Kidney (tissue), 14 donors: ENCODE measurements around the gene GPR18. TPM values are rescaled to one million over a fixed set of nuclear protein-coding genes. Genes with fewer than 3 reads are reported as not detected.

Experiments used
- DNase-seq, 5 donors: peaks; one replicate each; pipeline ENCODE4 v3.0.0-alpha.2; 2013 to 2020
- FAIRE-seq: peaks from 2 replicates; lab custom pipeline; 2012; peaks lifted over from hg19 to GRCh38; lab: Jason Lieb, UNC
- H3K27ac ChIP-seq, 2 donors: one replicate each; pipeline ENCODE4 v1.7.0; 2013; ENCODE audit warnings: low read depth in 2 of 2, low read length in 2 of 2, inconsistent platforms in 1 of 2
- H3K27me3 ChIP-seq: one replicate; pipeline ENCODE4 v1.7.1; 2013; ENCODE audit warnings: low read length, inconsistent platforms; ENCODE audit not compliant: control insufficient read depth, insufficient read depth
- H3K36me3 ChIP-seq, 3 donors: one replicate each; pipeline versions ENCODE4 v1.7.0 to v1.7.1; 2013; ENCODE audit warnings: low read length in 3 of 3, control low read depth in 1 of 3, inconsistent platforms in 1 of 3; ENCODE audit not compliant: insufficient read depth in 3 of 3, control insufficient read depth in 2 of 3
- H3K4me1 ChIP-seq, 3 donors: one replicate each; pipeline versions ENCODE4 v1.7.0 to v1.7.1; 2013; ENCODE audit warnings: low read length in 3 of 3, inconsistent platforms in 1 of 3, low read depth in 1 of 3; ENCODE audit not compliant: control insufficient read depth in 2 of 3, insufficient read depth in 2 of 3
- H3K4me3 ChIP-seq, 3 donors: one replicate each; pipeline versions ENCODE4 v1.7.0 to v1.8.1; 2013; ENCODE audit warnings: low read length in 3 of 3, control low read depth in 1 of 3, inconsistent platforms in 1 of 3
- H3K9ac ChIP-seq, 3 donors: one replicate each; pipeline versions ENCODE4 v1.7.0 to v1.7.1; 2013; ENCODE audit warnings: low read length in 3 of 3, control low read depth in 1 of 3, inconsistent platforms in 1 of 3
- H3K9me3 ChIP-seq, 3 donors: one replicate each; pipeline versions ENCODE4 v1.7.0 to v1.7.1; 2013; ENCODE audit warnings: low read length in 3 of 3, control low read depth in 1 of 3, inconsistent platforms in 1 of 3; ENCODE audit not compliant: control insufficient read depth in 2 of 3, insufficient read depth in 1 of 3
- intact Hi-C: fragments of 100-400 bp; cut with DNase I; formaldehyde crosslinking; loops from one replicate; pipeline ENCODE4 v1.11.1; 2022
- polyA plus RNA-seq: library from polyadenylated mRNA; stranded (reverse); fragments of 350-450 nt; fragmentation: Illumina TruSeq; extraction: RNeasy Lipid Tissue Mini Kit (QIAGEN cat#74804); gene quantifications from one replicate; pipeline ENCODE4 v1.2.3, GENCODE V29; 2014; ENCODE audit warnings: low read depth, low replicate concordance; ENCODE audit not compliant: insufficient read depth
- total RNA-seq: library from RNA; stranded (reverse); fragmentation: NEBNext Ultra II Directional; extraction: Animal tissue kit (Norgen Biotek cat#: 25700); gene quantifications from one replicate; pipeline ENCODE4 v1.2.1, GENCODE V29; 2021
- TF ChIP-seq, protein P1 (sequence below): IDR thresholded peaks from 3 replicates; pipeline ENCODE4 v1.5.1; 2012; ENCODE audit warnings: mild to moderate bottlenecking, moderate library complexity, borderline replicate concordance; ENCODE audit not compliant: insufficient read depth; ENCODE audit errors: extremely low read depth
- donor health status: control.
- donor health status: control.
- donor health status: control.
- donor health status: control.
- donor health status: control.
- donor health status: DM: yes; HTN: yes; CAD: no.
- donor health status: Normal renal cell carcinoma (clear cell type).

GPR18 gene
- total and polyA plus RNA-seq, 2 donors from 2014 or later: 0.88 TPM; not detected in 1

DNA sequence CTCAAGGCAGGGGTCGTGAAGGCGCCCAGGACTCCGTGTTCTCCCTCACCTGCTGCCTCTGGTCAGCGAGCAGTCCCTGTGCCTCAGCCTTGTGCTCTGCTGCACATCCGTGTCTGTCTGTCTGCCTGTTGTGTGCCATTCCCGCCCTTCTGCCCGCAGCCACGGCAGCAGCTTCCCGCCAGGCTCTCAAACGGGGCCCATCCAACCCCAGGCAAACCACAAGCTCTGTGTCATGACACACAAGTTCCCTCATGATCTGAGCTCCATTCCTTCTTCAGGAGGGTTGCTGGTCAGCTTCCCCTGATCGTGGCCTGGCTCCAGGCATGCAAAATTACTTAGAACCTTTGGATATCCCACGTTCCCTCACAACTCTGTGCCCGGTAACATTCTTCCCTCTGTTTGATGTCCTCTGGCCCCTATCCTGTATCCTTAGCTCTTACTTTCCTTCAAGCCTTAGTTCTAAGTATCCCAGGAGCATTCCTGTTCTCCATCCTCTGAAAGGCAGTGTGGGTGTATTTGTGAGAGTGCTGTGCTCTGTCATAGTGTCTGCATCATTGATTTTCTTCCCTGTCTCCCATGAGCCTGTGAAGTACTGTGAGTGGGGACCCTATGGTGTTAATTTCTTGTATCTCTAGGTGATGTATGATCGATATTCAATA is 45.8 kb upstream of the GPR18 start:
- H3K36me3 ChIP-seq: no peaks in the 10 kb centered on the region
- peaks cover 0 to 4% (median 0%) of the 10 kb centered on the region in 3 donors for H3K4me1 ChIP-seq
- H3K4me3 ChIP-seq: no peak overlapping the region
- H3K9me3 ChIP-seq: no peaks in the 10 kb centered on the region
- no peak for DNase-seq
- no peak for FAIRE-seq
- H3K27me3 ChIP-seq: no peaks in the 10 kb centered on the region
- intact Hi-C loops: no loop called here
- no peak overlapping the region for H3K9ac ChIP-seq
- TF ChIP-seq, protein P1, sequence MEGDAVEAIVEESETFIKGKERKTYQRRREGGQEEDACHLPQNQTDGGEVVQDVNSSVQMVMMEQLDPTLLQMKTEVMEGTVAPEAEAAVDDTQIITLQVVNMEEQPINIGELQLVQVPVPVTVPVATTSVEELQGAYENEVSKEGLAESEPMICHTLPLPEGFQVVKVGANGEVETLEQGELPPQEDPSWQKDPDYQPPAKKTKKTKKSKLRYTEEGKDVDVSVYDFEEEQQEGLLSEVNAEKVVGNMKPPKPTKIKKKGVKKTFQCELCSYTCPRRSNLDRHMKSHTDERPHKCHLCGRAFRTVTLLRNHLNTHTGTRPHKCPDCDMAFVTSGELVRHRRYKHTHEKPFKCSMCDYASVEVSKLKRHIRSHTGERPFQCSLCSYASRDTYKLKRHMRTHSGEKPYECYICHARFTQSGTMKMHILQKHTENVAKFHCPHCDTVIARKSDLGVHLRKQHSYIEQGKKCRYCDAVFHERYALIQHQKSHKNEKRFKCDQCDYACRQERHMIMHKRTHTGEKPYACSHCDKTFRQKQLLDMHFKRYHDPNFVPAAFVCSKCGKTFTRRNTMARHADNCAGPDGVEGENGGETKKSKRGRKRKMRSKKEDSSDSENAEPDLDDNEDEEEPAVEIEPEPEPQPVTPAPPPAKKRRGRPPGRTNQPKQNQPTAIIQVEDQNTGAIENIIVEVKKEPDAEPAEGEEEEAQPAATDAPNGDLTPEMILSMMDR: no peak
- H3K27ac ChIP-seq: no peak overlapping the region

DNA sequence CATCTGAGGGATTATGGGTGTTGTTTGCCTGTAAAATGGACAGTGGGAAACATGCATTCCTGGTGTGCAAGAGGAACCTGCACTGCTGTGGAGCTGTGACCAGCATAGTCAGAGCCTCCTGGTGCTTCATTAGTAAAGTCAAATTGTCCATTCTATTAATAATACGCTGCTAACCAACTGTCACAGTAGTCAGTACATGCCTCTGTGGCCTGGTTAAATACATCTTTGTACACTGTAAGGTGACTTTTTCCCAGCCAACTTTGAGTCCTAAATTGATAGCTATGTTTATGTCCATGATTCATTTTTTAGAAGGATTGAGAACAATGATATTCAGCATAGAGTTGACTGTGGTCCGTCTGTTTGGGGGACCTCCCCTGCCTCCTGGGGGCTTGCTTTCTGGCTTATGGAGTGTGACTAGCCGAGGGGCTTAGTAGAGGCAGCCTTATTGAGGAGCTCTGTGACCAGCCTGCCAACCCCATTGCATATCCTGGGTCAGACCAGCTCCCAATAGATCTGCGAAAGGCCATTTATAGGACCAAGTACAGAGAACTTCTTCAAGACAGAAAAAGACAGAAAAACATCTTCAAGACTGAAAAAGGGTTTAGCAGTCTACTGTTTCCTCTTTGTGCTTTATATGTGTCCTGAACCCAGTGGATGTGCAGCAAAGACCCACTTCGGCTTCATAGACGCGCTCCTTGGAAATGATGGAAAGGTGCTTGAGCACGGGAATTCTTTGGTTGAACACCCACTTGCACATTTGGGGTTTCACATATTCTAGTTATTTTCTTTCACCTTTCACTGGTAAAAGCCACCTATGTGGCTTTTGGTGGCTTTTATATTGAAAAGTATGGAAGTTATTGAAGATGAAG is 44.7 kb upstream of the GPR18 start:
- no peak for DNase-seq
- Histone ChIP-seq H3K36me3 (no peaks in the 10 kb centered on the region), H3K27me3 (no peaks in the 10 kb centered on the region), H3K4me1 (peaks cover 0 to under 1% (median 0%) of the 10 kb centered on the region in 3 donors), H3K9me3 (no peaks in the 10 kb centered on the region), H3K4me3 (no peak overlapping the region), H3K9ac (no peak overlapping the region), H3K27ac (no peak overlapping the region)
- TF ChIP-seq, protein P1: no peak
- intact Hi-C loops: no loop called here
- no peak for FAIRE-seq

DNA sequence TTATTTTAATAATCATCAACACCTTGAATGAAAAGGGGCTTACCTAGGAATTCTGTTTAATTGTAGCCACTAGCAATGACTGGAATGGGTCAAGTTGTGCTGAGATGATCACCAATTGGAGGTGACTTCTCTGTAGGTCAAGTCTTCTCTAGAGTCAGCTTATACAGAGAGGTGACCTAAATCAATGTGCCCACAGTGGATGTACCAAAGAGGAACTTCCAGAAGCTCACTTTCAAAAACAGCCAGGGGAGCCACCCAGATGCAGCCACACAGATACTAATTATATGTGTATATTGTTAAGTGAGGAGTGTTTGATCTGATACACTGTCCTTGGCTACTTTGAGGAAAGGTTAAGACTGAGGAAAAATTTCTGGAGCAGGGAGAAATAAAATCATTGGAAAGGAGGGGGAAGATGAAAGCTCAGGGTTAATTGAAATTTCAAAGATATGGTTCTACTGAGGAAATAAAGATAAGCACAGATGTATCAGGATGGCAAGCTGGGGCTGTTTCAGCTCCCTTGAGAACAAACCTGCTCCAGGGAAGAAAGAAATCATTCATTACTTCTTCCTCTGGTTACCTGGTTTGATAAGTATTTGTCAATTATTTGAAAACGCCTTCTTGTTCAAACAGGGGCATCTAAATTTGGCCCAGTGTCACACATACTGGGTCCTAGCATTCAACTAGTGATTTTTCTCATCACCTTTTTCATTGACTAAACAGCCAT is 43.9 kb upstream of the GPR18 start:
- intact Hi-C loops: no loop called here
- H3K27ac ChIP-seq: no peak overlapping the region
- FAIRE-seq: no peak
- DNase-seq: no peak
- no peak overlapping the region for H3K9ac ChIP-seq
- no peaks in the 10 kb centered on the region for H3K36me3 ChIP-seq
- H3K27me3 ChIP-seq: no peaks in the 10 kb centered on the region
- TF ChIP-seq, protein P1: no peak
- no peak overlapping the region for H3K4me3 ChIP-seq
- H3K9me3 ChIP-seq: no peaks in the 10 kb centered on the region
- H3K4me1 ChIP-seq: no peaks in the 10 kb centered on the region
